ENCODE results near the gene OPCML.

Gene OPCML

GRCh38 chr11:133263332-133263731, 269.0 kb downstream of the OPCML start:
- no peak overlapping the region for H3K27ac ChIP-seq
- no peaks in the 10 kb centered on the region for H3K4me1 ChIP-seq (ENCODE audit: control insufficient read depth in 1 of 2, insufficient read depth in 1 of 2, low read depth in 1 of 2, low read length in 1 of 2)
- H3K27me3 ChIP-seq, result no peaks in the 10 kb centered on the region
- no peaks in the 10 kb centered on the region for H3K9me3 ChIP-seq
- H3K4me3 ChIP-seq (ENCODE audit: low read depth in 1 of 2, low read length in 1 of 2), result no peak overlapping the region
- no peaks in the 10 kb centered on the region for H3K36me3 ChIP-seq
- TF ChIP-seq CTCF (IDR thresholded peaks at IDR 0.05), result no peak

DNA sequence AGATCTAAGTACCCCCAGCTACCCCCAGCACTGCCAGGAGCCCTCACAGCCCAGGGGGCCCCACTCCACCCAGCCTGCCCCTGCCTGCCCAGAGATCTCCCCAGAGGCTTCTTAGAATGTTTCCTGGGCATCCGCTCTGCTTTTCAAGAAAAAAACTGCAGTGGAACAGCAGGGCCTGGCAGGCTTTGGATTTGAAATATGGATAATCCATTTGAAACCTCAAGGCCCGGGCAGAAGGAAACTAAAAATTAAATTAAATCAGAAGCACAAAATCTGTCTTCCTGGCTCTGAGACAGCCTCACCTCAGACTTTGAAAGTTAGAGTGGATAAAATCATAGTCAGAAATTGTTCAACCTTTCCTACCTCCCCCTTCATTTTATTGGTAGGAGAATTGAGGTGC, 273.6 kb downstream of the OPCML start:
- H3K27me3 ChIP-seq, result no peaks in the 10 kb centered on the region
- H3K36me3 ChIP-seq, result no peaks in the 10 kb centered on the region
- H3K27ac ChIP-seq, result no peak overlapping the region
- no peaks in the 10 kb centered on the region for H3K4me1 ChIP-seq (ENCODE audit: control insufficient read depth in 1 of 2, insufficient read depth in 1 of 2, low read depth in 1 of 2, low read length in 1 of 2)
- H3K9me3 ChIP-seq, result no peaks in the 10 kb centered on the region
- no peak for TF ChIP-seq CTCF (IDR thresholded peaks at IDR 0.05)
- no peak overlapping the region for H3K4me3 ChIP-seq (ENCODE audit: low read depth in 1 of 2, low read length in 1 of 2)

GRCh38 chr11:133254601-133255000, 277.7 kb downstream of the OPCML start:
- Histone ChIP-seq H3K4me1 (ENCODE audit: control insufficient read depth in 1 of 2, insufficient read depth in 1 of 2, low read depth in 1 of 2, low read length in 1 of 2) (no peaks in the 10 kb centered on the region), H3K9me3 (no peaks in the 10 kb centered on the region), H3K27me3 (no peaks in the 10 kb centered on the region), H3K4me3 (ENCODE audit: low read depth in 1 of 2, low read length in 1 of 2) (no peak overlapping the region), H3K36me3 (no peaks in the 10 kb centered on the region), H3K27ac (no peak overlapping the region)
- TF ChIP-seq CTCF (IDR thresholded peaks at IDR 0.05), result no peak

- Histone ChIP-seq H3K27me3 (no peaks in the 10 kb centered on the region), H3K9me3 (no peaks in the 10 kb centered on the region), H3K27ac (no peak overlapping the region), H3K4me1 (ENCODE audit: control insufficient read depth in 1 of 2, insufficient read depth in 1 of 2, low read depth in 1 of 2, low read length in 1 of 2) (no peaks in the 10 kb centered on the region), H3K36me3 (no peaks in the 10 kb centered on the region), H3K4me3 (ENCODE audit: low read depth in 1 of 2, low read length in 1 of 2) (no peak overlapping the region)
- no peak for TF ChIP-seq CTCF (IDR thresholded peaks at IDR 0.05)
Measured at GRCh38 chr11:133253570-133253969, 278.7 kb downstream of the OPCML start.

DNA sequence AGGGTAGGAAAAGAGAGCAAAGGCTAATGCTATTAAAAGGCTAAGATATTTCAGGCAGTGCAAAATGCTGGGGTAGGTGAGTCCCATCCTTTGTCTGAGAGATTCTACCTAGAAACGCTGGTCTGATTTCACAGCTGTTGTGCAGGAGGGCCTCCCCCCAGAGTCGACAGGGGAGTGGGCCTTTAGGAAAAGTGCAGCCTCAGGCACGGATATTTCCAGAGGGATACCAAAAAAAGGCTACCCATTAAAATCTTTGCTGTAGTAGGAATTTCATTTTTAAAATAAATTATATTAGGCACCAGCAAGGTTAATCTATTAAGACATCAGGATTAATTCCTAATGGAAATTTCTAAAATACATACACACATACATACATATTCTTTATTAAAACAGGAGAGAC, 280.5 kb downstream of the OPCML start:
- no peaks in the 10 kb centered on the region for H3K4me1 ChIP-seq (ENCODE audit: control insufficient read depth in 1 of 2, insufficient read depth in 1 of 2, low read depth in 1 of 2, low read length in 1 of 2)

More for the DNA sequence above, 280.5 kb downstream of the OPCML start:
- H3K27me3 ChIP-seq, result no peaks in the 10 kb centered on the region
- no peaks in the 10 kb centered on the region for H3K9me3 ChIP-seq
- no peak for TF ChIP-seq CTCF (IDR thresholded peaks at IDR 0.05)
- no peaks in the 10 kb centered on the region for H3K36me3 ChIP-seq
- H3K27ac ChIP-seq, result no peak overlapping the region
- no peak overlapping the region for H3K4me3 ChIP-seq (ENCODE audit: low read depth in 1 of 2, low read length in 1 of 2)
